HG03060 (cell line): ENCODE results near the gene ST6GALNAC5.

Source experiments
- ATAC-seq: cut with Tn5 transposase; IDR thresholded peaks from one replicate; pipeline ENCODE4 v1.9.1; 2021; ENCODE audit warnings: low read depth, moderate number of reproducible peaks; ENCODE audit not compliant: unreplicated experiment

The ST6GALNAC5 gene

DNA sequence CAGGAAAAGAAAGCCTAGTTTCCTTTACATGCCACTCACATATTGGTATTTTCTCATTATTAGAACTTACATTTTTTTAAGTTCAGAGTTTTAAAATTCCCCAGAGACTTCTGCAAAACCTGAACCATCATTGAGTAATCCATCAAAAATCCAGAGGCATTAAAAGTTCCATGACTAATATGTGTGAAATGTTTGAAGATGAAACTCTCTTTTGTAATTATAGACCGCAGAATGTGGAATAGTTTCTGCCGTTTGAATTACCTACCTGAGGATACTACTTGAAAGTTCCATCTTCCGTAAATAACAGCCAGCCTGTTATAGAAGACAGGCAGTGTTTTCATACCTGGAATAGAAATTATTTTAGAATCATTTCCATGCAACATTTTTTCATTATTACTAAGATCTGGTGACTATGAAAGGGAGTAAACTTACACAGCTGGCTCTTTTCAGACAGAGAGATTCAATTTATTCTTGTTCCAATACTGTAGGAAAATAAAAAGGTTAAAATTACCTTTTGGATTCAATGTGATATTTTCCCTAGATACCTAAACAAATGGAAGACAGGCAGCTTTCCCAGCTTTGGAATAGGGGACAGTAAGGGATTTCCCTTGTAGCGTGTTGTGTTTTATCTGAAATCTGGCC is 131.4 kb downstream of the ST6GALNAC5 start:
- no peak for ATAC-seq

DNA sequence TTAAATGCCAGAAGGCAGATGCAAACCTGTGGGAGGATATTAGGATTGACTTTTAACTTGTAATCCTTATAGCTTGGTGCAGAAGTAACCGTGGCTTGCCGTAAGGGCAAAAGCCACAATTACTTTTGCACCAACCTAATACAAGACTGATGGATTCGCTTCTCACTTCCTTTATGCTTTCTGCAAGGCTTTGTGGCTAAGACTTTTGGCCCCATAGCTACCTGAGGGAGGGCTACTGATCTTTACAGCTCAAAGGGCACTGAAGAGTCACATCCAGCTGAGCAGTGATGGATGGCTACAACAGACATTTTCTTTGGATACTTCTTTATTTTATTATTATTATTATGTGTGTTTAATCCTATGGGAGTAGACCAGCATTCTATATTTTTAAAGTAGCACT is 140.4 kb downstream of the ST6GALNAC5 start:
- ATAC-seq = no peak

GRCh38 chr1:77010937-77011336 is 143.7 kb downstream of the ST6GALNAC5 start:
- ATAC-seq = no peak

- ATAC-seq = no peak
These were observed 144.8 kb downstream of the ST6GALNAC5 start for GRCh38 chr1:77012066-77012465.

- ATAC-seq = no peak
These were observed 147.0 kb downstream of the ST6GALNAC5 start for GRCh38 chr1:77014073-77014788.

- no peak for ATAC-seq
These were observed 148.6 kb downstream of the ST6GALNAC5 start for GRCh38 chr1:77015748-77016341.

DNA sequence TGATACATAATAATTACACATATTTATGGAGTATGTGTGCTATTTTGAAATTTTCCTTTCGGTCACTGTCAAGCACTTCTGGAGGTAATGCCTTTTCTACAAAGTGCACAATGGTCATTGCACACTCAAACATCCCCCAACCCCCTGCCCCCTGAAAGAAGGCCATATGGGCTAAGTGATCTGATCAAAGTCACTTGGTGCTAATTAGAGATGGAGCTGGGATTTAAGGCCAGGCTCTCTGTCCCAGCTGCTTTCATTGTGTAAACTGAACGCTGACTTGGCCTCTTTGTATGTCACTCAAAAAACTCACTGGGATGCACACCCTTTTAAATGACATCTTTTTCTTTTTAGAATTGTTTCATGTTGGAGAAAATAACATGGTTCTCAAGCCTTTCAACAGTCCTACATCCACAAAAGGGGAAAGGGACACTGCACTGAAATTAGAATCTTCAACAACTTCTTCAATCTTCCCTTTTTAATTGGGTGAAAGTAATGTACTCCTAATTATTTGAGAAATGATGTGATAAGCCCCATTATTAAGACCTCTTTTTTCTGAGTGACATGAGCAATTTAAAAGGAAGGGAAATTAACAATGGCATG is 149.2 kb downstream of the ST6GALNAC5 start:
- no peak for ATAC-seq

DNA sequence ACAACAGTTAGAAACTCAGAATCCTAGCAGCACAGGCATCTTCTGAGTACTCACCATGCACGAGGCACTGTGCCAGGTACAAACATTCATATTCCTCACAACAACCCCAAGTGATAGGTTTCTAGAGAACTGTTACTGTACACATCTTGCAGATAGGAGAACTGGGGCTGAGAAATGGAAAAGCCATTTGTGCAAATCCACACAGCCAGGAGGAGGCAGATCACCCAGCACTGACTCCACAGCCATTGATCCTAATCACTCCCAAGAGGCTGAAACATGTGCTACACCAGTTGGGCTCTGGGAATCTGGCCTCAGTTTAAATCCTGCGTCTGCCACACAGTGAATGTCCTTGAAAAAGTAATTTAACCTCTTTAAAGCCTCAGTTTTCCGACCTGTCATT is 151.0 kb downstream of the ST6GALNAC5 start:
- ATAC-seq = no peak

DNA sequence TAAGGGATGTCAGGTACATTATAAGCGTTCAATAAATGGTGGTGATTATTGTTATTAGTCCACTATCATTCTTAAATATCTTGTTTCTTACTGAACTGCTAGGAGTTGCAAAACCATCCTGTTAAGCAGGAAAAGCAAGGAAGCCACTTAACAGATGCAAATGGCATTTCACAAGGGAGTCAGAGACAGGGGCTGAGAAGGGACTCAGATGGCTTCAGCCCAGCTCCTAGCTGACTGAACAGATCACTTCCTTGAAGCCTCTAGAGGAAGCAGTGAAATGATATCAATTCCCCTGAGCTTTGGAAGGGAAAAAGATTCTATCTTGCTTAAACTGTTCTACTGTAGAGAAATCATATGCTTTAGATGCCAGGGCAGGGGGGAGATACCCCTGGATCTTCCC is 151.5 kb downstream of the ST6GALNAC5 start:
- no peak for ATAC-seq

- no peak for ATAC-seq
These were observed 154.5 kb downstream of the ST6GALNAC5 start for GRCh38 chr1:77021732-77022131.

DNA sequence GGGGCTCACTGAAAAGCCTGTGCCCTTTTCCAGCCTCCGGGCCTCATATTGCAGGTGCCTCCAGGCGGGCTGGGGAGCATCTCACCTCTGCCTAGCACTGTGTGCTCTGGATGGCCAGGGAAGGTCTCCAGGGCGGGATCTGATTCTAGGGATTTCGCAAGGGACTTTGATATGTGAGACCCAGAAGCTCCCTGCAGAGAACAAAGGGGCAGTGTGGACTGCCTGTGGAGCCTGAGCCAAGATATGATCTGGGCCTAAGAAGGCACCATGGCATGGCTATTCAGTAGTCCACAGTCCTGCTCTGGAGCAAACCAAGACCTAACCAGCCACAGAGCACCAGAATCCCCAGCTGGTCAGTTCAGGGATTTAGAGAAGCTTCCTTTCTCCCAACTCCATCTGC is 157.2 kb downstream of the ST6GALNAC5 start:
- ATAC-seq = no peak

DNA sequence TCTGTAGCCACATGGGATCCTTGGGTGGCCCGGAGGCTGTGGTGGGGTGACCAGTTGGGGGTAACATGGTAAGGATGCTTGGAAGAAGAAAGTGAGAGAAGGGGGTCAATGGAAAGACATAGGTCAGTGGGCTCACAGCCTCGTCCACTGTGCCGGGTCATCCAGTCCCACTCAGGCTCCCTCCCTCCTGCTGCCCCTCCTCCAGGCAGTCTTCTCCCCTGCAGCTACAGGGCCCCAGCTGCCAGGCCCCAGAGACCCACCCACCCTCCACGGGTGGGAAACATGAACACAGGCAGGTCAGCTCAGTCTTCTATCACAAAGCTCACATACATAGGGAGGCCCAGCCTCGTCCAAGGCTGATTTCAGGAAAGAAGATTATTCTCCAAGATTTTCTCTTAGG is 158.3 kb downstream of the ST6GALNAC5 start:
- ATAC-seq = no peak

DNA sequence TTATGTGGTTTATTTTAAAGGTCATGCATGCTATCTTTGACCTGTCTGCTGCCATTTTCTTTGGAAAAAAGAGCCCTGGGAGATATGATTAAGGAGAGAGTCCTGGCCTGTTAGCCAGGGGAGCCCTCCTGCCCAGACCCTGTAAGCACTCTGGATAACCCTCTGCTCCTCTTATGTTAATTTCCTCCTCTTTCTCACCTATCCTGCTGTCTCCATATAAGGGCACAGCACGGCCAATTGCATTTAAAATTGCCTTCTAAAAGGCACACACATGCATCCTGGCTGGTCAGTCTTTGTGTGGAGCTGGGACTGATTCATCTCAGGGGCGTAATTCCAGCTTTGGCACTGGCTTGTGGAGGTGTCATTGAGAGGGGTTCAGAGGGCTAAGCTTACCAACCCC is 158.9 kb downstream of the ST6GALNAC5 start:
- no peak for ATAC-seq

DNA sequence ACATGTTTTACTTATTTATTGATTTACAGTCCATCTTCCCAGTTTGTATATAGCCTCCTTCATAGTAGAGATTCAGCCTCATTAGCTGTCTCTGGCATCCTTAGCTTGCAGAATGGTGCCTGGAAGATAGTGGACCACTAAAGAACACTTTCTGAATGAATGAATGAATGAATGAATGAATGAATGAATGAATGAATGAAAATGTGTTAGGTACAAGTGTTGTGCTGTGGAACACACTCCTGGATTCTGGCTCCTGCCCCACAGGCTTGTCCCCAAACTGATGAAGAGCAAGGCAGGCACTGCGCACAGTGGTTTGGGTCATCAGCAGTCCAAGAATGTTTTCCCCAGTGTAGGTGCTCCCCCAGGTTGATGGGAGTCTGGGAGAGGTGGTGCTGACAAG is 159.4 kb downstream of the ST6GALNAC5 start:
- no peak for ATAC-seq

DNA sequence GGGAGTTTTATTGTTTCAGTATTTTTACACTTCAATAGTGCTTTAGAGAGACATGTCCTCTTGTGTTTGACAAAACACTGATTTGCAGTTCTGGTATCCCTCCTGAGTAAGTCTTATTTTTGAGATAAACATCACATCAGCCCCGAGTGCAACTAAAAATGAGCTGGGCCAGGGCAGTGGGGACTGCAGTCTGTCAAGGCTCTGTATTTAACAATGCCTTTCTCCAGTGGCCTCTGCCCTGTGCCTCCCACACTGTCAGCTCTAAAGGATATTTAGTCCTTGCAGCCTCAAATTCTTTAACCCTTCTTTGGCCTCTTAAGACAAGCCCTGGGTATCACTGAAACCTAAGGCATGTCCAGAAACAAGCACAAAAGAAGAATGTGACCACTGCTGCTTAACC is 160.6 kb downstream of the ST6GALNAC5 start:
- ATAC-seq = no peak

DNA sequence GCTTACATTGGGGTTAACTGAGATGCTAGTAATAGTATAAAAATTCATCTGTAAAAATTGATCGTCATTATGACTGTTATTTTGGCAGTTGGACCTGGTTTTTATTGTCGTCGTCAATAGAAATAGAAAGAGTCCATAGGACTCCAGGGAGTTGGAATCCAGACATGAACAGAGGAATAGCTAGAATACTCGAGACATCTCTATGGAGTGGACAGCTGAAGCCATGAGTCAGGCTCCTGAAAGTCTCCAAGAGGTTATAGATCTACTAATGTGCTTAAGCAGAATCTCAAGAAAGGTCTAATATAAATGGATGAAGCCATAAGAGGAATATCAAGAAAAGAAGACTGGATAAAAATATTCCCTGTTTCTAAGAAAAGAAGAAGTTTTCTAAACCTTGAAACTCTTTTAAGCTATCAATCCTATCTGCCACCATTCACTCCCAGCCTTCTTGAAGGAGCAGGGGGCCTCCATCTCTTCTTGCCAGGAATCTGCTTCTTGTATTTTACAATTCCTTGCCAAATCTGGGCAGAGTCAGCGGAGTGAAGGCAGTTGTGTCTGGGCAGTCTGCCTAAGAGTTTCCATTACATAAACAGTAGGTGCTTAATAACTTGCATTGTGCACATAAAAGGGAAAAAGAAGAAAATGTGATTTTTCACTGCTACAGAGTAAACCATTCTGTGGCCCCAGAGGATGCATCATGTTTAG is 163.3 kb downstream of the ST6GALNAC5 start:
- no peak for ATAC-seq

GRCh38 chr1:77031106-77031662 is 163.9 kb downstream of the ST6GALNAC5 start:
- ATAC-seq = no peak

GRCh38 chr1:77036560-77036959 is 169.3 kb downstream of the ST6GALNAC5 start:
- no peak for ATAC-seq

- no peak for ATAC-seq
These were observed 169.8 kb downstream of the ST6GALNAC5 start for GRCh38 chr1:77037038-77037437.

- no peak for ATAC-seq
These were observed 170.7 kb downstream of the ST6GALNAC5 start for GRCh38 chr1:77038000-77038399.

DNA sequence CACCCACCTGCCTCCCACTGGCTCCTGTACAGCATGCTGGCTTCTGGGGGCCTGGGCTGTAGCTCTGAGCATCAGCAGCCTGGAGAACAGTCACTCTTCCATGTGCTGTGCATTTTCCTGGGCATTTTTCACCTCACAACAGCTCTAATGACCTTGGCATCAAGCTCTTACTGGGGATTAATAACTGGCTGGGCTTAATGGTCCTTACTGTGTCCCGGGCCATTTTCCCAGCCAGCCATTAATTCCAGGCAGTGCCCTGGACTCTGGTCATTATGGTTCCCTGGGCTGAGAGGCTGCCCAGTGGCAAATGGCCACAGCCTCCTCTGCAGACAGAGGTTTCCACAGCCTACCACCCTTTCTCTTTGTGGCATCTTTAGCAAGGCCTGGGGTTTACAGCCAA is 171.8 kb downstream of the ST6GALNAC5 start:
- no peak for ATAC-seq
